ENCODE data around the gene ACTL10.
"Not testable (repeated sequence)": the region's sequence is repeated elsewhere in the genome, so short reads cannot be mapped to it uniquely, and the experiment has no call there.

ACTL10 gene

DNA sequence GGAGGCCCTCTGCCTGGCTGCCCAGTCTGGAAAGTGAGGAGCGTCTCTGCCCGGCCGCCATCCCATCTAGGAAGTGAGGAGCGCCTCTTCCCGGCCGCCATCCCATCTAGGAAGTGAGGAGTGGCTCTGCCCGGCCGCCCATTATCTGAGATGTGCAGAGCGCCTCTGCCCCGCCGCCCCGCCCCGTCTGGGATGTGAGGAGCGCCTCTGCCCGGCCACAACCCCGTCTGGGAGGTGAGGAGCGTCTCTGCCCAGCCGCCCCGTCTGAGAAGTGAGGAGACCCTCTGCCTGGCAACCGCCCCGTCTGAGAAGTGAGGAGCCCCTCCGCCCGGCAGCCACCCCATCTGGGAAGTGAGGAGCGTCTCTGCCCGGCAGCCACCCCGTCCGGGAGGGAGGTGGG, 32.2 kb downstream of the ACTL10 start:
- DNase-seq = not testable (repeated sequence)

GRCh38 chr20:33700696-33701441, 34.1 kb downstream of the ACTL10 start:
- not testable (repeated sequence) for DNase-seq

DNA sequence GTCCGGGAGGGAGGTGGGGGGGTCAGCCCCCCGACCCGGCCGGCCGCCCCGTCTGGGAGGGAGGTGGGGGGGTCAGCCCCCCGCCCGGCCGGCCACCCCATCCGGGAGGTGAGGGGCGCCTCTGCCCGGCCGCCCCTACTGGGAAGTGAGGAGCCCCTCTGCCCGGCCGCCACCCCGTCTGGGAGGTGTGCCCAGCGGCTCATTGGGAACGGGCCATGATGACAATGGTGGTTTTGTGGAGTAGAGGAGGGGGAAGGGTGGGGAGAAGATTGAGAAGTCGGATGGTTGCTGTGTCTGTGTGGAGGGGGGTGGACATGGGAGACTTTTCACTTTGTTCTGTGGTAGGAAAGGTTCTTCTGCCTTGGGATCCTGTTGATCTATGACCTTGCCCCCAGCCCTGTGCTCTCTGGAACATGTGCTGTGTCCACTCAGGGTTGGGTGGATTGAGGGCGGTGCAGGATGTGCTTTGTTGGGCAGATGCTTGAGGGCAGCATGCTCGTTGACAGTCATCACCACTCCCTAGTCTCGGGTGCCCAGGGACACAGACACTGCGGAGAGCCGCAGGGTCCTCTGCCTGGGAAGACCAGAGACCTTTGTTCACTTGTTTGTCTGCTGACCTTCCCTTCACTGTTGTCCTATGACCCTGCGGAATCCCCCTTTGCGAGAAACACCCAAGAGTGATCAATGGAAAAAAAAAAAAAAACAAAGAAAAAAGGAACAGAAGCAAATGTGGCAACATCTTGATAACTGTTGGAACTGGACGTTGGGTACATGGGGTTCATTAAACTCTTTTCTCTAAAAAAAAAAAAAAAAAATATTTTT, 35.1 kb downstream of the ACTL10 start:
- DNase-seq = no peak

DNA sequence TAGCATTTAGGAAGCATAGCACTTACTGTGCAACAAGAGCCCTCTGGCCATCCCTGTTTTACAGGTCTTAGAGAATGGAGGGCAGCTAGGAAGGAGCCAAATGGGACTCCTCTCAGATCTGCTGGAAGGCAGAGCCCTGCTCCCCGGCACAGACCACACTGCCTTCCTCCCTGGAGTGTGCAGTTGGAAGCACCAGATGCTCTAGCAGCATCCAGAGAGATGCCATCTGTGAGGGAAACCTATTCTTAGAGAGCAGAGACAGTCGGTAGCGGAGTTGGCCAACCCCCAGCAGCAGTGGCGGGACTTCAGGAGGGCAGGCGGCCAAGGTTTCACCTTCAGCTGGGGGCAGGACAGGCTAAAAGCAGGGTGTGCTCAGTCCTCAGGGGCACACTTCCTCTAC, 36.1 kb downstream of the ACTL10 start:
- peak; percentile 91 to 98 for DNase-seq

DNA sequence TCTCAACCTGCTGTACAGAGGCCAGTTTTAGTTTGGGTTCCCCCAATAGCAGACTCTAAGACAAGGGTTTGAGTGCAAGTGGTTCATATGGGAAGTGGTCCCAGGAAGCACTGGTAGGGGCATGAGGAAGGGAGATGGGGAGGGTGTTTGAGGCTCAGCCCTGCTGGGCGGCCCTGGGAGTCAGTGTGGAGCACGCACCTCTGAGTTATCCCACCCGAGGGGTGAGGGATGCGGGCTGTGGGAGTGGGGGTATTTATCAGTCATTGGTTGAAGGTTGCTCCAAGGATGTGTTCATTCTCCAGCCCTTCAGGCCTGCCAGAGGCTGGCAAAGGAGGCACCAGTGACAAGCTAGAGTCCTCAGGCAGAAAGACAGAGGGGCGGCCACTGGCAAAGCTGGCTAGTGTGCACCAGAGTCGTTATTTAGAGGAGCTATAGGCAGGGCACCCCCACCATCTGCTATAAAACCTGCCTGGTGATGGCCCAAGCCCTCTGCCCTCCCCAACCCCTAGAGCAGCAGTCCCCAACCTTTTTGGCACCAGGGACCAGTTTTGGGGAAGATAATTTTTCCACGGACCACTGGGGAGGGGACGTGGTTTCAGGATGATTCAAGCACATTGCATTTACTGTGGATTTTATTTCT, 36.9 kb downstream of the ACTL10 start:
- no peak for DNase-seq

DNA sequence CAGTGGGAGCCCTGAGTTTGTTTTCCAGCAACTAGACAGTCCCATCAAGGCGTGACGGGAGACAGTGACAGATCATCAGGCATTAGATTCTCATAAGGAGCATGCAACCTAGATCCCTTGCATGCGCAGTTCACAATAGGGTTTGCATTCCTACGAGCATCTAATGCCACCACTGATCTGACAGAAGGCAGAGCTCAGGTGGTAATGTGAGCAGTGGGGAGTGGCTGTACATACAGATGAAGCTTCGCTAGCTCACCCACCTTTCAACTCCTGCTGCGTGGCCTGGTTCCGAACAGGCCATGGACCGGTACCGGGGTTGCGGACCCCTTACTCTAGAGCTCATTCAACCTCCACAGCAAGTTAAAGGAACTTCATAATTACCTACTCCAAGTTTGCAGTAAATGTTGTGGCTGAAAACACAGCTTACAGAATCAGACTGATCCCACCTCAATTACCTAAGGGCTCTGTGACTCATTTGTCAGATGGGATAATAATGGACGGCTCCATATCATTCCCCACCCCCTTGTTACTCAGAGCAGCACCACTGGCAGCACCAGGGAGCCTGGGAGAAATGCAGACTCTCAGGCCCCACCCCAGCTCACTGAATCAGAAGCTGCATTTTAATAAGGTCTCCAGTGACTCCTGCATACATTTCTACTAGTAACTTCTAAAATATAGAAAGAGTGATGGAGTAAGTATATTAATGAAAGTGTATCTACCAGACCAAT, 37.6 kb downstream of the ACTL10 start:
- no peak for DNase-seq

GRCh38 chr20:33707668-33708067, 40.9 kb downstream of the ACTL10 start:
- no peak for DNase-seq

DNA sequence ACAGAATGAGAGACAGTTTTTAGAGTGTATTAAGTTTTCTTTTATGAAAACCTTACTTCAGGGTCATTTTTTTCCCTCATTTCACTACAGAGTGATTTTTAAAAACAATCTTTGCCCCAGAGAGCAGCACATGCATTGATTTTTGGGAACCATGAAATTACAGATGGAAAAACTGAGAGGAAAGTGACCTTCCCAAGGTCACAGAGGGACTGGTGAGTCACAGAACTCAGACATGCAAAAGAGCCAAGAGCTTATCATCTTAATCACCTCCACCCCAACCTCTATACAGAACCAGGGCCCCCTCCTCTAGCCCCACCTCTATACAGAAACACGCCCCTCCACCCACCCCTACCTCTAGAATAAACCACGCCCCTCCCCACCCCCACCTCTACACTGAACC, 42.7 kb downstream of the ACTL10 start:
- no peak for DNase-seq

DNA sequence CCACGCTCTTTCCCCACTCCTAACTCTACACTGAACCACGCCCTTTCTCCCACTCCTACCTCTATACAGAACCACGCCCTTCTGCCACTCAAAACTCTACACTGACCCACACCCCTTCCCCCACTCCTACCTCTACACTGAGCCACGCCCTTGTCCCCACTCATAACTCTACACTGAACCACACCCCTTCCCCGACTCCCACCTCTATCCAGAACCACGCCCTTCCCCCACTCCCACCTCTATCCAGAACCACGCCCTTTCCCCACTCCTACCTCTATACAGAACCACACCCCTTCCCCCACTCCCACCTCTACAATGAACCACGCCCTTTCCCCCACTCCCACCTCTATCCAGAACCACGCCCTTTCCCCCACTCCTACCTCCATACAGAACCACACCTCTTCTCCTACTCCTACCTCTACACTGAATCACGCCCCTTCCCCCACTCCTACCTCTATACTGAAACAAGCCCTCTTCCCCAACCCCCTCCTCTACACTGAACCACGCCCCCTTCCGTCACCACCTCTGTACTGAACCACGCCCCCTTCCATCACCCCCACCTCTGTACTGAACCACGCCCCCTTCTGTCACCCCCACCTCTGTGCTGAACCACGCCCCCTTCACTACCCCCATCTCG, 43.3 kb downstream of the ACTL10 start:
- DNase-seq = no peak

DNA sequence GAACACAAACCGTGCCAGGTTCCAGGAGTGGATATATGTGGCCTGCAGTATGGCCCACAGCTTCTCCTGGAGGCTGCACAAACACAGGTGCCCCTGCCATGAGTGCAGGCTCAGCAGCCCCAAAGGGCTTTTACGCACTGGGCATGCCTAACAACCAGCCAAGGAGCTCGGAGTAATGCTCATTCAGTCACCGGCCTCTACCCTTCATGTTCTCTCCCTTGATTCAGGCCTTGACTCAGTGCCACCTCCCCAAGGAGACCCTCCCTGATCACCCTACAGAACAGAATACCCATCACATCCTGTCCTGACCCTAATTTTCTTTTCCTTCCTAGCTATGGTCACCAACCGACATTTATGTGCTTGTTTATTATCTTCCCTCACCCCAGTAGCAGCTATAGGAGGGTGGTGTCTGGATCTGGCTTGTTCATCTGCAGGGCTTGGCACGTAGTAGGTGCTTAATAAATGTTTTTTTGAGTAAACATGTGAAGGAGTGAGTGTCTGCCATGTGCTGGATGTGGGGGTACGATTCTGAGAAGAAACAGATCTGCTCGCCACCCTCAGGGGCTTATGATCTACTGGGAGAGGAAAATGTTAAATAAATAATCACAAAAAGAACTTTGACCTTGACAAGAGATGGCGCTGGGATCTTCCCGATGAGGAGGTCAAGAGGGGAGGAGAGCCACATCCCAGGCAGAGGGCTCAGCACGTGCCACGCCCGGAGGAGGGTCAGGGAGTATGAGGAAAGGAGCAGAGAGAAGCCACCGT, 44.1 kb downstream of the ACTL10 start:
- no peak for DNase-seq

GRCh38 chr20:33711446-33711738, 44.6 kb downstream of the ACTL10 start:
- no peak for DNase-seq

GRCh38 chr20:33713865-33714367, 47.2 kb downstream of the ACTL10 start:
- no peak for DNase-seq

DNA sequence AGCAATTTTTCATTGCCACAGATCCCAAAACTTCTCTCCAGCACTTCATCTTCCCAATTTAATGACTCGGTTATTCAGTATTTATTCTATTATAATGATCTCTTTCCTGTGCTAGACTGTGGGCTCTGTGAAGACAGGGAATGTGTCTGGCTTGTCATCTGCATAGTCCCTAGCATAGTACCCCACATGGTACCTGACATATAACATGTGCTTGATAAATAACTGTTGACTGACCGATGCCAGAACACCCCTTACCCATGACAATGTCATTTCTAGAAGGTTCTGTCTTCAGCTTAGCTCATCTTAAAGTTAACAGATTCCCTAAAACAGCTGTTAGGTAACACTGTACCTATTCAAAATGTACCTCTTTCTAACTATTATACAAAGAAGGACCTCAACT, 49.8 kb downstream of the ACTL10 start:
- DNase-seq = no peak
